ENCODE data around the gene MAP3K8. TPM values are rescaled to one million over a fixed set of nuclear protein-coding genes. Genes with fewer than 3 reads are reported as not detected.
"Not testable (repeated sequence)": the region's sequence is repeated elsewhere in the genome, so short reads cannot be mapped to it uniquely, and the experiment has no call there.

Gene MAP3K8
- total RNA-seq, 5 donors from 2014 or later (not counting 1 experiment from before 2014, with no cell fraction given), result 3.5 to 27.4 (median 11.0) TPM

GRCh38 chr10:30417301-30417700 is 16.7 kb upstream of the MAP3K8 start:
- Histone ChIP-seq H3K27ac (ENCODE audit: low read length) (no peak overlapping the region), H3K27me3 (replicated peaks in 1 of 2; ENCODE audit: control insufficient read depth in 2 of 2, extremely low read depth in 1 of 2, insufficient read depth in 2 of 2, low read length in 1 of 2) (no peaks in the 10 kb centered on the region), H3K4me1 (ENCODE audit: control insufficient read depth in 1 of 2, extremely low read depth in 1 of 2, insufficient read depth in 2 of 2, low read length in 2 of 2) (peaks cover 7% of the 10 kb centered on the region in 2 experiments), H3K4me3 (ENCODE audit: control insufficient read depth in 1 of 2, extremely low read depth in 1 of 2, low read length in 1 of 2) (no peak overlapping the region), H3K36me3 (ENCODE audit: control insufficient read depth in 2 of 2, extremely low read depth in 1 of 2, insufficient read depth in 1 of 2, low read length in 1 of 2) (no peaks in the 10 kb centered on the region), H3K9me3 (no peaks in the 10 kb centered on the region)
- Mint-ChIP-seq H3K27me3 (no peaks in the 10 kb centered on the region), H3K4me1 (peaks cover 22 to 32% (median 25%) of the 10 kb centered on the region in 3 donors), H3K27ac (peak overlapping the region in 1 of 2 donors; percentile 71), H3K36me3 (no peaks in the 10 kb centered on the region), H3K4me3 (peak overlapping the region in 1 of 3 donors; percentile 71), H3K9me3 (no peaks in the 10 kb centered on the region)
- 65% methylated on average over 2 of the region's 3 CpGs for WGBS (ENCODE audit: insufficient coverage)
- DNase-seq (no peak), ATAC-seq (replicated peaks in 1 of 4) (no peak)
- CTCF ChIA-PET, result interaction anchor here in 1 of 2 donors (0.7 kb wide), 1 partner anchor 87 kb away, joined by 3 read pairs; no protein-coding TSS in a partner anchor
- POLR2A ChIA-PET, result no interaction called here

- DNase-seq (no peak), ATAC-seq (replicated peaks in 1 of 4) (no peak)
- H3K27ac Mint-ChIP-seq, result no peak overlapping the region
- CTCF ChIA-PET, result interaction anchor here in 1 of 2 donors (1.0 to 3.2 kb wide), 3 partner anchors 18 to 117 kb away, joined by 3 to 19 read pairs (median 3); no protein-coding TSS in a partner anchor
- WGBS (ENCODE audit: insufficient coverage), result no CpG with 5 or more reads among the region's 2 CpGs
- H3K4me3 ChIP-seq (ENCODE audit: control insufficient read depth in 1 of 2, extremely low read depth in 1 of 2, low read length in 1 of 2), result no peak overlapping the region
- no peaks in the 10 kb centered on the region for H3K9me3 ChIP-seq
- H3K27ac ChIP-seq (ENCODE audit: low read length), result no peak overlapping the region
- no peaks in the 10 kb centered on the region for H3K9me3 Mint-ChIP-seq
- no peaks in the 10 kb centered on the region for H3K36me3 Mint-ChIP-seq
- H3K4me1 Mint-ChIP-seq, result peaks cover 20 to 33% (median 22%) of the 10 kb centered on the region in 3 donors
- no peak overlapping the region for H3K4me3 Mint-ChIP-seq
- POLR2A ChIA-PET, result interaction anchor here in 1 of 2 donors (0.5 to 0.6 kb wide), 2 partner anchors 110 to 356 kb away, joined by 4 read pairs; no protein-coding TSS in a partner anchor
- no peaks in the 10 kb centered on the region for H3K36me3 ChIP-seq (ENCODE audit: control insufficient read depth in 2 of 2, extremely low read depth in 1 of 2, insufficient read depth in 1 of 2, low read length in 1 of 2)
- no peaks in the 10 kb centered on the region for H3K27me3 ChIP-seq (replicated peaks in 1 of 2; ENCODE audit: control insufficient read depth in 2 of 2, extremely low read depth in 1 of 2, insufficient read depth in 2 of 2, low read length in 1 of 2)
- peaks cover 7% of the 10 kb centered on the region in 2 experiments for H3K4me1 ChIP-seq (ENCODE audit: control insufficient read depth in 1 of 2, extremely low read depth in 1 of 2, insufficient read depth in 2 of 2, low read length in 2 of 2)
- H3K27me3 Mint-ChIP-seq, result no peaks in the 10 kb centered on the region
Measured at GRCh38 chr10:30420266-30420665, 13.7 kb upstream of the MAP3K8 start.

GRCh38 chr10:30420766-30421165 is 13.2 kb upstream of the MAP3K8 start:
- peaks cover 20 to 31% (median 22%) of the 10 kb centered on the region in 3 donors for H3K4me1 Mint-ChIP-seq
- no peak for ATAC-seq (replicated peaks in 1 of 4)
- H3K27me3 Mint-ChIP-seq, result no peaks in the 10 kb centered on the region
- Histone ChIP-seq H3K4me3 (ENCODE audit: control insufficient read depth in 1 of 2, extremely low read depth in 1 of 2, low read length in 1 of 2) (no peak overlapping the region), H3K4me1 (ENCODE audit: control insufficient read depth in 1 of 2, extremely low read depth in 1 of 2, insufficient read depth in 2 of 2, low read length in 2 of 2) (peaks cover 7% of the 10 kb centered on the region in 2 experiments), H3K9me3 (no peaks in the 10 kb centered on the region), H3K27ac (ENCODE audit: low read length) (no peak overlapping the region), H3K36me3 (ENCODE audit: control insufficient read depth in 2 of 2, extremely low read depth in 1 of 2, insufficient read depth in 1 of 2, low read length in 1 of 2) (no peaks in the 10 kb centered on the region), H3K27me3 (replicated peaks in 1 of 2; ENCODE audit: control insufficient read depth in 2 of 2, extremely low read depth in 1 of 2, insufficient read depth in 2 of 2, low read length in 1 of 2) (no peaks in the 10 kb centered on the region)
- H3K9me3 Mint-ChIP-seq, result no peaks in the 10 kb centered on the region
- no peak overlapping the region for H3K27ac Mint-ChIP-seq
- H3K36me3 Mint-ChIP-seq, result no peaks in the 10 kb centered on the region
- CTCF ChIA-PET, result interaction anchor here in 1 of 2 donors (0.6 to 3.2 kb wide), 4 partner anchors 17 to 170 kb away, joined by 3 to 19 read pairs (median 3); no protein-coding TSS in a partner anchor
- POLR2A ChIA-PET, result interaction anchor here (0.6 to 1.0 kb wide), 2 partner anchors 109 to 356 kb away, joined by 4 read pairs; no protein-coding TSS in a partner anchor
- no peak overlapping the region for H3K4me3 Mint-ChIP-seq
- WGBS (ENCODE audit: insufficient coverage), result no CpG with 5 or more reads among the region's 1 CpG
- no peak for DNase-seq

GRCh38 chr10:30422151-30422695 is 11.8 kb upstream of the MAP3K8 start:
- H3K4me3 ChIP-seq (ENCODE audit: control insufficient read depth in 1 of 2, extremely low read depth in 1 of 2, low read length in 1 of 2), result no peak overlapping the region
- DNase-seq, result no peak
- no peak overlapping the region for H3K27ac Mint-ChIP-seq
- no peaks in the 10 kb centered on the region for H3K36me3 ChIP-seq (ENCODE audit: control insufficient read depth in 2 of 2, extremely low read depth in 1 of 2, insufficient read depth in 1 of 2, low read length in 1 of 2)
- no peaks in the 10 kb centered on the region for H3K27me3 ChIP-seq (replicated peaks in 1 of 2; ENCODE audit: control insufficient read depth in 2 of 2, extremely low read depth in 1 of 2, insufficient read depth in 2 of 2, low read length in 1 of 2)
- no peaks in the 10 kb centered on the region for H3K9me3 Mint-ChIP-seq
- no peak overlapping the region for H3K27ac ChIP-seq (ENCODE audit: low read length)
- ChIA-PET POLR2A (no interaction called here), CTCF (interaction anchor here in 1 of 2 donors (0.6 kb wide), 1 partner anchor 131 kb away, joined by 3 read pairs; no protein-coding TSS in a partner anchor)
- H3K9me3 ChIP-seq, result no peaks in the 10 kb centered on the region
- H3K36me3 Mint-ChIP-seq, result no peaks in the 10 kb centered on the region
- H3K4me1 ChIP-seq (ENCODE audit: control insufficient read depth in 1 of 2, extremely low read depth in 1 of 2, insufficient read depth in 2 of 2, low read length in 2 of 2), result peaks cover 7 to 8% of the 10 kb centered on the region in 2 experiments
- no peaks in the 10 kb centered on the region for H3K27me3 Mint-ChIP-seq
- whole genome bisulfite sequencing (ENCODE audit: insufficient coverage), result no CpG with 5 or more reads among the region's 7 CpGs
- H3K4me1 Mint-ChIP-seq, result peaks cover 20 to 35% (median 22%) of the 10 kb centered on the region in 3 donors
- ATAC-seq (replicated peaks in 1 of 4), result no peak
- H3K4me3 Mint-ChIP-seq, result no peak overlapping the region

- H3K4me1 Mint-ChIP-seq, result peaks cover 22 to 37% (median 26%) of the 10 kb centered on the region in 3 donors
- ATAC-seq (replicated peaks in 1 of 4) (no peak), DNase-seq (no peak)
- Histone ChIP-seq H3K27me3 (replicated peaks in 1 of 2; ENCODE audit: control insufficient read depth in 2 of 2, extremely low read depth in 1 of 2, insufficient read depth in 2 of 2, low read length in 1 of 2) (no peaks in the 10 kb centered on the region), H3K27ac (ENCODE audit: low read length) (no peak overlapping the region), H3K9me3 (no peaks in the 10 kb centered on the region), H3K4me1 (ENCODE audit: control insufficient read depth in 1 of 2, extremely low read depth in 1 of 2, insufficient read depth in 2 of 2, low read length in 2 of 2) (peaks cover 14% of the 10 kb centered on the region in 2 experiments), H3K36me3 (ENCODE audit: control insufficient read depth in 2 of 2, extremely low read depth in 1 of 2, insufficient read depth in 1 of 2, low read length in 1 of 2) (no peaks in the 10 kb centered on the region), H3K4me3 (ENCODE audit: control insufficient read depth in 1 of 2, extremely low read depth in 1 of 2, low read length in 1 of 2) (no peak overlapping the region)
- WGBS (ENCODE audit: insufficient coverage), result no CpG with 5 or more reads among the region's 8 CpGs
- POLR2A ChIA-PET, result interaction anchor here in 1 of 2 donors (0.6 kb wide), 1 partner anchor 100 kb away, joined by 4 read pairs; no protein-coding TSS in a partner anchor
- H3K27me3 Mint-ChIP-seq, result no peaks in the 10 kb centered on the region
- no peak overlapping the region for H3K4me3 Mint-ChIP-seq
- no peak overlapping the region for H3K27ac Mint-ChIP-seq
- H3K9me3 Mint-ChIP-seq, result no peaks in the 10 kb centered on the region
- CTCF ChIA-PET, result no interaction called here
- no peaks in the 10 kb centered on the region for H3K36me3 Mint-ChIP-seq
Measured at GRCh38 chr10:30422981-30423654, 10.9 kb upstream of the MAP3K8 start.

GRCh38 chr10:30423655-30424275 is 10.2 kb upstream of the MAP3K8 start:
- POLR2A ChIA-PET, result interaction anchor here in 1 of 2 donors (0.6 kb wide), 1 partner anchor 99 kb away, joined by 4 read pairs; no protein-coding TSS in a partner anchor
- WGBS (ENCODE audit: insufficient coverage), result no CpG with 5 or more reads among the region's 6 CpGs
- H3K27me3 ChIP-seq (replicated peaks in 1 of 2; ENCODE audit: control insufficient read depth in 2 of 2, extremely low read depth in 1 of 2, insufficient read depth in 2 of 2, low read length in 1 of 2); ATAC-seq (replicated peaks in 1 of 4); H3K27me3 Mint-ChIP-seq; H3K36me3 Mint-ChIP-seq; H3K27ac ChIP-seq (ENCODE audit: low read length); H3K4me3 ChIP-seq (ENCODE audit: control insufficient read depth in 1 of 2, extremely low read depth in 1 of 2, low read length in 1 of 2); DNase-seq; H3K9me3 ChIP-seq; H3K4me3 Mint-ChIP-seq; CTCF ChIA-PET; H3K36me3 ChIP-seq (ENCODE audit: control insufficient read depth in 2 of 2, extremely low read depth in 1 of 2, insufficient read depth in 1 of 2, low read length in 1 of 2); H3K27ac Mint-ChIP-seq; H3K9me3 Mint-ChIP-seq: not testable (repeated sequence)
- peaks cover 9 to 10% of the 10 kb centered on the region in 2 experiments for H3K4me1 ChIP-seq (ENCODE audit: control insufficient read depth in 1 of 2, extremely low read depth in 1 of 2, insufficient read depth in 2 of 2, low read length in 2 of 2)
- H3K4me1 Mint-ChIP-seq, result peaks cover 15 to 35% (median 22%) of the 10 kb centered on the region in 3 donors
